PC-3 (cell line): Measurements from ENCODE around the gene ERH. TPM values are rescaled to one million over a fixed set of nuclear protein-coding genes. Genes with fewer than 3 reads are reported as not detected.

Experiments
- ATAC-seq: fragments of 200-7000 bp; cut with Tn5 transposase; 2 replicates; pipeline ENCODE4 v1.9.1; 2020; ENCODE audit warnings: mild to moderate bottlenecking, moderate library complexity
- BruUV-seq: library from RNA; stranded (reverse); fragments of 400-500 nt; replicated peaks from 2 replicates; lab custom pipeline; 2021; lab: Mats Ljungman, UMichigan
- CTCF ChIA-PET: fragments of 300-600 bp; sonication (Branson Sonifier 250); formaldehyde crosslinking; loops from one replicate; lab custom pipeline; 2022; ENCODE audit warnings: antibody characterized with exemption; lab: Charles Lee
- POLR2A ChIA-PET: fragments of 300-600 bp; sonication (Branson Sonifier 250); formaldehyde crosslinking; loops from one replicate; lab custom pipeline; 2022; ENCODE audit warnings: antibody characterized with exemption; ENCODE audit not compliant: unreplicated experiment; lab: Charles Lee
- DNase-seq: peaks from one replicate; pipeline ENCODE4 v3.0.0-alpha.2; 2015
- H2AFZ ChIP-seq: fragments of 300-600 bp; sonication (generic); 2 replicates; pipeline ENCODE4 v1.6.0; 2016; ENCODE audit warnings: antibody characterized with exemption, low read length
- H3F3A ChIP-seq: fragments of 300-600 bp; sonication (generic); one replicate; pipeline ENCODE4 v1.6.0; 2017; ENCODE audit warnings: antibody characterized with exemption, low read length, control low read depth, mild to moderate bottlenecking; ENCODE audit not compliant: unreplicated experiment
- H3K27ac ChIP-seq: fragments of 300-600 bp; sonication (generic); 2 replicates; pipeline ENCODE4 v1.5.1; 2016; ENCODE audit warnings: mild to moderate bottlenecking, low read length
- H3K27me3 ChIP-seq: fragments of 300-600 bp; sonication (generic); 2 replicates; pipeline ENCODE4 v1.6.1; 2016; ENCODE audit warnings: low read length, mixed read lengths
- H3K36me3 ChIP-seq: fragments of 300-600 bp; sonication (generic); 2 replicates; pipeline ENCODE4 v1.6.1; 2016; ENCODE audit warnings: low read depth, mixed run types, low read length, mixed read lengths
- H3K4me1 ChIP-seq: fragments of 300-600 bp; sonication (generic); 2 replicates; pipeline ENCODE4 v1.5.1; 2016; ENCODE audit warnings: low read length; ENCODE audit not compliant: insufficient read depth
- H3K4me2 ChIP-seq: fragments of 300-600 bp; sonication (generic); 2 replicates; pipeline ENCODE4 v1.6.0; 2016; ENCODE audit warnings: low read length
- H3K4me3 ChIP-seq: fragments of 300-600 bp; sonication (generic); 2 replicates; pipeline ENCODE4 v1.5.1; 2016; ENCODE audit warnings: mild to moderate bottlenecking, low read length, mixed read lengths
- H3K79me2 ChIP-seq: fragments of 300-600 bp; sonication (generic); 2 replicates; pipeline ENCODE4 v1.6.1; 2017; ENCODE audit warnings: low read length, mixed read lengths
- H3K9ac ChIP-seq: fragments of 300-600 bp; sonication (generic); 2 replicates; pipeline ENCODE4 v1.6.0; 2016; ENCODE audit warnings: mild to moderate bottlenecking, low read length
- H3K9me2 ChIP-seq: fragments of 300-600 bp; sonication (generic); replicated peaks from 2 replicates; pipeline ENCODE4 v1.6.1; 2016; ENCODE audit warnings: mixed run types, low read length, mixed read lengths
- H3K9me3 ChIP-seq: fragments of 300-600 bp; sonication (generic); 2 replicates; pipeline ENCODE4 v1.6.1; 2016; ENCODE audit warnings: low read length, mixed read lengths
- H4K20me1 ChIP-seq: fragments of 300-600 bp; sonication (generic); 2 replicates; pipeline ENCODE4 v1.6.1; 2016; ENCODE audit warnings: low read length, mixed read lengths
- EZH2 ChIP-seq: fragments of 300-600 bp; sonication (generic); IDR thresholded peaks from one replicate; pipeline ENCODE4 v1.6.1; 2017; ENCODE audit warnings: antibody characterized with exemption, mild to moderate bottlenecking, low read length; ENCODE audit not compliant: unreplicated experiment
- EZH2phosphoT487 ChIP-seq: fragments of 300-600 bp; sonication (generic); IDR thresholded peaks from 2 replicates; pipeline ENCODE4 v1.6.1; 2018; ENCODE audit warnings: mild to moderate bottlenecking, antibody characterized with exemption, low read length, borderline replicate concordance
- intact Hi-C: fragments of 100-400 bp; cut with micrococcal nuclease; formaldehyde crosslinking; loops from 2 replicates; pipeline ENCODE4 v1.9.0; 2023
- total RNA-seq: library from RNA; depleted of rRNA; stranded (reverse); fragments of >200 nt; gene quantifications from 2 replicates; pipeline ENCODE4 v1.2.3, GENCODE V29; 2014
- TF ChIP-seq, protein P1 (sequence below): fragments of 300-600 bp; sonication (generic); conservative IDR thresholded peaks from 2 replicates; pipeline ENCODE4 v1.5.1; 2017; ENCODE audit warnings: antibody characterized with exemption, low read depth, mild to moderate bottlenecking, low read length

ERH gene
- total RNA-seq, 1 experiment from 2014 or later, result 128 TPM

DNA sequence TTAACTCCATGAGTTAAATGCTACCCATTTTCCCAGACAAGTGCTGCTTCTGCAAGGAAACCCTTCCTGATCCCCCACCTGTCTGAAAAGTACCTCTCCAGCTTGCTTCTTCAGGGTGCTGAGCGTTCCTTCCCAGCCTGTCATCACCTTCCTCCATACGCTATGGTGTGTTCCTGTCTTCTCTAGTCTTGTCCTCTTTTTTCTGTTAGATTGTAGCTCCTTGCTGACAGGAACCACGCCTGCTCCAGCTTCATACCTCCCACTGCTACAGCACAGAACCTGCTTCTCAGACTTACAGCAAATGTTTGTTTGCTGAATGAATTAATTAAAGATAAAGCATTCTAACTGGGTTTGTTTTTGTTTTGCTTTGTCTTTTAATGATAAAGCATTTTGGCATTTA, 39.1 kb downstream of the ERH start:
- no peaks in the 10 kb centered on the region for H3F3A ChIP-seq
- no peaks in the 10 kb centered on the region for H4K20me1 ChIP-seq
- no peak overlapping the region for H3K27ac ChIP-seq
- no peaks in the 10 kb centered on the region for H3K9me3 ChIP-seq
- DNase-seq (no peak), ATAC-seq (no peak)
- ChIA-PET POLR2A (no interaction called here), CTCF (no interaction called here)
- H3K4me1 ChIP-seq, result 0 out of 2 replicates have a peak, but pooled peaks cover 7% of the 10 kb centered on the region
- no peak overlapping the region for H2AFZ ChIP-seq
- H3K79me2 ChIP-seq, result no peaks in the 10 kb centered on the region
- no peak overlapping the region for H3K9ac ChIP-seq
- H3K4me3 ChIP-seq, result no peak overlapping the region
- H3K9me2 ChIP-seq, result no peaks in the 10 kb centered on the region
- peaks cover under 1% of the 10 kb centered on the region; the same call in 1 of the 2 replicates for H3K27me3 ChIP-seq
- BruUV-seq, result no TSS peak
- no peak overlapping the region for H3K4me2 ChIP-seq
- no peaks in the 10 kb centered on the region for H3K36me3 ChIP-seq
- intact Hi-C loops, result no loop called here
- no peak for TF ChIP-seq EZH2phosphoT487
- TF ChIP-seq, protein P1, sequence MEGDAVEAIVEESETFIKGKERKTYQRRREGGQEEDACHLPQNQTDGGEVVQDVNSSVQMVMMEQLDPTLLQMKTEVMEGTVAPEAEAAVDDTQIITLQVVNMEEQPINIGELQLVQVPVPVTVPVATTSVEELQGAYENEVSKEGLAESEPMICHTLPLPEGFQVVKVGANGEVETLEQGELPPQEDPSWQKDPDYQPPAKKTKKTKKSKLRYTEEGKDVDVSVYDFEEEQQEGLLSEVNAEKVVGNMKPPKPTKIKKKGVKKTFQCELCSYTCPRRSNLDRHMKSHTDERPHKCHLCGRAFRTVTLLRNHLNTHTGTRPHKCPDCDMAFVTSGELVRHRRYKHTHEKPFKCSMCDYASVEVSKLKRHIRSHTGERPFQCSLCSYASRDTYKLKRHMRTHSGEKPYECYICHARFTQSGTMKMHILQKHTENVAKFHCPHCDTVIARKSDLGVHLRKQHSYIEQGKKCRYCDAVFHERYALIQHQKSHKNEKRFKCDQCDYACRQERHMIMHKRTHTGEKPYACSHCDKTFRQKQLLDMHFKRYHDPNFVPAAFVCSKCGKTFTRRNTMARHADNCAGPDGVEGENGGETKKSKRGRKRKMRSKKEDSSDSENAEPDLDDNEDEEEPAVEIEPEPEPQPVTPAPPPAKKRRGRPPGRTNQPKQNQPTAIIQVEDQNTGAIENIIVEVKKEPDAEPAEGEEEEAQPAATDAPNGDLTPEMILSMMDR, result no peak

DNA sequence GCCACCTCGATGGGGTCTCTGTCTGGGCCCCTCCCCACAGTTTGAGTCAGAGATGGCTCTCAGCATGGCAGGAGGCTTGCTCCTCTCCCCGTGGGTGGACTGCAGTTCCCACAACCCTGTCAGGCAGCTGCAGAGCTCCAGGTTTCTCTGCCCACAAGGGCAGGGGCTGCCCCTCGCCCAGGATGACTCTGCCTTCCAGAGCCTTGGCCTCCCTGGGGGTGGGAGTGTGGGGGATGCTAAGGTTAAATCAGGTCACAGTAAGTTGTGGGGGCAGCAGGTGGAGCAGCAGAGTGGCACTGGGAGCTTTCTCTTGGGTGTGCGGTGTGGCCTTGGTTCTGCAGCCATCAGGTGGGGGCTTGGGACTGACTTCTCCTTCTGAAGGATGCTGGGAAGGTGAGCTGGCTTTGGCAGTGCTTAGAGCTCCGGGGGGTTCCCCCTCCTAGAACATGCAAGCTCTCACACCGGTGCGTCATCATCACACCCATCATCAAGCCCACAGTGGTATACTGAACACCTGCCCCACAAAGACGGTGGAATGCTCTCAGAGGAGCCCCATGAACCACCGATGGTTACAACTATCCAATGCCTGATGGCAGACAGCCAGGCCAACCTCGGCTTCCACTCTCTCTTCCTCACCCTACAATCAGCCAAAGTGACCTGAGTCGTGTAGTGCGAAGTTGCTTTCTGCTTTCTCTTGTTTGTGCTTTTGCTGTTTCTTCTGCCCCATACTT, 39.7 kb downstream of the ERH start:
- DNase-seq (no peak), ATAC-seq (no peak)
- Histone ChIP-seq H3K9me2 (no peaks in the 10 kb centered on the region), H3K4me3 (no peak overlapping the region), H3K9me3 (no peaks in the 10 kb centered on the region), H3K27ac (no peak overlapping the region), H3K36me3 (no peaks in the 10 kb centered on the region), H3K4me1 (0 out of 2 replicates have a peak, but pooled peaks cover 7% of the 10 kb centered on the region), H3F3A (no peaks in the 10 kb centered on the region), H3K9ac (no peak overlapping the region), H4K20me1 (no peaks in the 10 kb centered on the region), H2AFZ (no peak overlapping the region), H3K27me3 (no peaks in the 10 kb centered on the region), H3K4me2 (no peak overlapping the region), H3K79me2 (no peaks in the 10 kb centered on the region)
- ChIA-PET POLR2A (no interaction called here), CTCF (no interaction called here)
- no TSS peak for BruUV-seq
- TF ChIP-seq, protein P1, result no peak
- TF ChIP-seq EZH2 (no peak), EZH2phosphoT487 (no peak)
- intact Hi-C loops, result no loop called here

DNA sequence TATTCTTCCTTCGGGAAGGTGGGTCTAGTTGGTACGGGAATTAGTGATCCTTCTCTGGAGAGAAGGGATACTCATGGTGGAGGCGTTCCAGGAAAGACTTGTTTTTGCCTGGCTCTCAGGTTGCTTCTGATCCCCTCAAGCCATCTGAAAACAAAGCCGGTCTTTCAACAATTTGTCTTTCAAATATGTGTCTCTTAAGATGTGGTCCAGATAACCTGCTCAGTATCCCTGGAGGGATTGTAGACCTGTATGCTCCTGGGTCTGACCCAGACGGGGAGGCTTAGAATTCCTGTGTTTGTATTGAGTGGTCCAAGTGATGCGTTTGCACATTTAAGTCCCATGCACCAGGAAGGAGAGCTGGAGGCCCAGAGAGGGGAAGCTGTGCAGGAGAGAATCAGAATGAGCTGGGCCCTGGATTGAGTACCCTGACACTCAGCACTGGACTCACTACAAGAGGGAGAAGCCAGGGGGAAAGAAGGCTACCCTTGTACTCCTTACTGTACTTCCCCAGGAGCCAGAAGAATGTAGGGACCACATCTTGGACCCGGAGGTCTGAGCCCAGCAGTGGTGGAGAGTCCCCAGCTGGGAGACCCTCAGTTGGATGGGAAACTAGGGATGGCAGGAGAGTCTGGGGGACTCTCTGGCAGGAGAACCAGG, 40.4 kb downstream of the ERH start:
- H3K79me2 ChIP-seq, result no peaks in the 10 kb centered on the region
- no peaks in the 10 kb centered on the region for H3K36me3 ChIP-seq
- H3K4me3 ChIP-seq, result no peak overlapping the region
- H3K9me3 ChIP-seq, result no peaks in the 10 kb centered on the region
- 0 out of 2 replicates have a peak, but pooled peaks cover 7% of the 10 kb centered on the region for H3K4me1 ChIP-seq
- POLR2A ChIA-PET, result interaction anchor here (0.7 kb wide), 1 partner anchor 40 kb away, joined by 4 read pairs; the partner anchor contains the start of genes ERH and SLC39A9
- H3F3A ChIP-seq, result no peaks in the 10 kb centered on the region
- DNase-seq (no peak), ATAC-seq (no peak)
- no TSS peak for BruUV-seq
- no peaks in the 10 kb centered on the region for H3K27me3 ChIP-seq
- H4K20me1 ChIP-seq, result no peaks in the 10 kb centered on the region
- no peak for TF ChIP-seq EZH2
- TF ChIP-seq, protein P1, result no peak
- TF ChIP-seq EZH2phosphoT487, result no peak
- H3K4me2 ChIP-seq, result no peak overlapping the region
- no peak overlapping the region for H2AFZ ChIP-seq
- CTCF ChIA-PET, result no interaction called here
- no peaks in the 10 kb centered on the region for H3K9me2 ChIP-seq
- H3K9ac ChIP-seq, result no peak overlapping the region
- H3K27ac ChIP-seq, result no peak overlapping the region
- intact Hi-C loops, result no loop called here
